GM12892 (cell line): Measurements from ENCODE around the gene EPHB1.

ENCODE experiments used
- POLR2A ChIP-seq: IDR thresholded peaks from 2 replicates; pipeline ENCODE4 v1.6.1; 2011; ENCODE audit warnings: low read depth, low read length, control low read depth
- POLR2AphosphoS5 ChIP-seq: IDR thresholded peaks from 2 replicates; pipeline ENCODE4 v1.6.1; 2011; ENCODE audit warnings: low read depth, low read length, control low read depth

DNA sequence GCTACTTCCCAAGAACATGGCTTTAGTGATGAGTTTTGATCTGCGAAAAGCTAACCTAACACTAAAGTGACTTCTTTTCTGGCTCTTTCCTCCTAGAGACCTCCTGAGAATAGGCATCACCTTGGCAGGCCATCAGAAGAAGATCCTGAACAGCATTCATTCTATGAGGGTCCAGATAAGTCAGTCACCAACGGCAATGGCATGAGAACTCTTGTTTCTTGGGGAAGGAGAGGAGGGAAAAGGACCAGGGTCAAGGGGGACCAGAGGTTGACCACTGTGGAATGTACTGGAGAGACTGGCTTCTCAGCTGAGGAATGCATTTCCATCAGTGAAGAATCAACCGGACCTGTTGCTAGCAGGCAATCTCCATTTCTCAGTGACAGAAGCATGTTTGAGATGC, 463.9 kb downstream of the EPHB1 start:
- TF ChIP-seq POLR2AphosphoS5: no peak
- TF ChIP-seq POLR2A: no peak
